H9 (cell line): ENCODE results near the gene MYRIP. TPM values are rescaled to one million over a fixed set of nuclear protein-coding genes. Genes with fewer than 3 reads are reported as not detected.
"Not testable (repeated sequence)": the region's sequence is repeated elsewhere in the genome, so short reads cannot be mapped to it uniquely, and the experiment has no call there.

Experiments
- DNase-seq: peaks from one replicate; pipeline ENCODE4 v3.0.0-alpha.2; 2017
- H2AFZ ChIP-seq: one replicate; pipeline ENCODE4 v1.6.1; 2013; ENCODE audit warnings: mild to moderate bottlenecking, low read length, control low read depth, moderate library complexity
- H2AK5ac ChIP-seq: 2 replicates; pipeline ENCODE4 v1.6.1; 2013; ENCODE audit warnings: low read length, control low read depth, mixed read lengths; ENCODE audit not compliant: insufficient read length
- H2BK120ac ChIP-seq: one replicate; pipeline ENCODE4 v1.6.1; 2013; ENCODE audit warnings: low read depth, mild to moderate bottlenecking, low read length, control low read depth, inconsistent platforms; ENCODE audit not compliant: poor library complexity, severe bottlenecking
- H2BK12ac ChIP-seq: 2 replicates; pipeline ENCODE4 v1.6.1; 2013; ENCODE audit warnings: low read length, control low read depth, mixed read lengths, low read depth; ENCODE audit not compliant: insufficient read length
- H2BK15ac ChIP-seq: 2 replicates; pipeline ENCODE4 v1.6.1; 2013; ENCODE audit warnings: low read depth, low read length, control low read depth
- H2BK20ac ChIP-seq: one replicate; pipeline ENCODE4 v1.6.1; 2013; ENCODE audit warnings: low read depth, mild to moderate bottlenecking, low read length, control low read depth, inconsistent platforms; ENCODE audit not compliant: poor library complexity, severe bottlenecking
- H2BK5ac ChIP-seq: 2 replicates; pipeline ENCODE4 v1.6.1; 2013; ENCODE audit warnings: low read length, control low read depth, mixed read lengths; ENCODE audit not compliant: insufficient read length
- H3K14ac ChIP-seq: 2 replicates; pipeline ENCODE4 v1.6.1; 2013; ENCODE audit warnings: low read length, control low read depth; ENCODE audit not compliant: insufficient read depth
- H3K18ac ChIP-seq: 2 replicates; pipeline ENCODE4 v1.6.1; 2013; ENCODE audit warnings: low read depth, mild to moderate bottlenecking, mixed read lengths, low read length, control low read depth; ENCODE audit not compliant: insufficient read length
- H3K23ac ChIP-seq: 2 replicates; pipeline ENCODE4 v1.6.1; 2013; ENCODE audit warnings: low read length, control low read depth, mixed read lengths, low read depth; ENCODE audit not compliant: insufficient read length
- H3K23me2 ChIP-seq: 2 replicates; pipeline ENCODE4 v1.6.1; 2013; ENCODE audit warnings: low read depth, mild to moderate bottlenecking, mixed read lengths, low read length, control low read depth; ENCODE audit not compliant: insufficient read length, poor library complexity, severe bottlenecking
- H3K27ac ChIP-seq: 2 replicates; pipeline ENCODE4 v1.5.1; 2013; ENCODE audit warnings: low read length, control low read depth, mixed read lengths, low read depth; ENCODE audit not compliant: insufficient read length
- H3K27me3 ChIP-seq: 2 replicates; pipeline ENCODE4 v1.6.1; 2013; ENCODE audit warnings: low read length, control low read depth, inconsistent platforms; ENCODE audit not compliant: insufficient read depth
- H3K4ac ChIP-seq: 2 replicates; pipeline ENCODE4 v1.6.1; 2013; ENCODE audit warnings: low read depth, mild to moderate bottlenecking, control low read depth, inconsistent platforms, low read length, moderate library complexity
- H3K4me1 ChIP-seq: 2 replicates; pipeline ENCODE4 v1.6.1; 2013; ENCODE audit warnings: low read length, control low read depth, inconsistent platforms; ENCODE audit not compliant: insufficient read depth
- H3K4me2 ChIP-seq: 2 replicates; pipeline ENCODE4 v1.6.1; 2013; ENCODE audit warnings: low read length, control low read depth, mixed read lengths; ENCODE audit not compliant: insufficient read length, insufficient read depth
- H3K56ac ChIP-seq: 2 replicates; pipeline ENCODE4 v1.6.1; 2013; ENCODE audit warnings: low read depth, mild to moderate bottlenecking, mixed read lengths, low read length, control low read depth; ENCODE audit not compliant: insufficient read length
- H3K79me1 ChIP-seq: 2 replicates; pipeline ENCODE4 v1.6.1; 2013; ENCODE audit warnings: low read depth, mild to moderate bottlenecking, moderate library complexity, low read length, control low read depth, inconsistent platforms; ENCODE audit not compliant: insufficient read depth, poor library complexity, severe bottlenecking
- H3K79me2 ChIP-seq: 2 replicates; pipeline ENCODE4 v1.6.1; 2013; ENCODE audit warnings: low read length, control low read depth, inconsistent platforms; ENCODE audit not compliant: insufficient read depth
- H3K9ac ChIP-seq: 2 replicates; pipeline ENCODE4 v1.6.1; 2013; ENCODE audit warnings: low read length, control low read depth, mixed read lengths; ENCODE audit not compliant: insufficient read length; ENCODE audit errors: extremely low read depth
- H3K9me3 ChIP-seq: one replicate; pipeline ENCODE4 v1.6.1; 2013; ENCODE audit warnings: low read depth, low read length, inconsistent platforms; ENCODE audit not compliant: control insufficient read depth
- H3T11ph ChIP-seq: one replicate; pipeline ENCODE4 v1.6.1; 2013; ENCODE audit warnings: mild to moderate bottlenecking, low read length, control low read depth, inconsistent platforms
- H4K20me1 ChIP-seq: one replicate; pipeline ENCODE4 v1.6.1; 2013; ENCODE audit not compliant: control insufficient read depth, insufficient read length, insufficient read depth
- H4K5ac ChIP-seq: 2 replicates; pipeline ENCODE4 v1.6.1; 2013; ENCODE audit warnings: low read depth, mild to moderate bottlenecking, mixed read lengths, low read length, control low read depth; ENCODE audit not compliant: insufficient read length
- H4K8ac ChIP-seq: replicated peaks from 2 replicates; pipeline ENCODE4 v1.6.1; 2013; ENCODE audit warnings: low read length, control low read depth, mixed read lengths, low read depth; ENCODE audit not compliant: insufficient read length
- H4K91ac ChIP-seq: 2 replicates; pipeline ENCODE4 v1.6.1; 2013; ENCODE audit warnings: low read depth, mild to moderate bottlenecking, moderate library complexity, mixed read lengths, low read length, control low read depth; ENCODE audit not compliant: insufficient read length
- H3K27ac Mint-ChIP-seq, 3 experiments: 2 replicates in 2 of 3; 3 replicates in 1 of 3; pipeline ENCODE4 v1.8.0; 2020 to 2021; ENCODE audit warnings: mixed read lengths in 3 of 3, mild to moderate bottlenecking in 1 of 3, moderate library complexity in 1 of 3
- H3K27me3 Mint-ChIP-seq: 2 replicates; pipeline ENCODE4 v1.8.0; 2021; ENCODE audit warnings: low read depth, mild to moderate bottlenecking, moderate library complexity, mixed read lengths
- H3K36me3 Mint-ChIP-seq, 3 experiments: 2 replicates in 2 of 3; 3 replicates in 1 of 3; pipeline ENCODE4 v1.8.0; 2020 to 2021; ENCODE audit warnings: low read depth in 3 of 3, mixed read lengths in 3 of 3; ENCODE audit not compliant: insufficient read depth in 1 of 3
- H3K4me1 Mint-ChIP-seq, 2 experiments: 2 replicates each; pipeline ENCODE4 v1.8.0; 2020; ENCODE audit warnings: mixed read lengths in 2 of 2
- H3K4me3 Mint-ChIP-seq, 2 experiments: 2 replicates in 1 of 2; 3 replicates in 1 of 2; pipeline ENCODE4 v1.8.0; 2020 to 2021; ENCODE audit warnings: mild to moderate bottlenecking in 2 of 2, mixed read lengths in 2 of 2, moderate library complexity in 1 of 2
- H3K9me3 Mint-ChIP-seq, 2 experiments: 2 replicates in 1 of 2; 3 replicates in 1 of 2; pipeline ENCODE4 v1.8.0; 2020; ENCODE audit warnings: mild to moderate bottlenecking in 2 of 2, mixed read lengths in 2 of 2, moderate library complexity in 1 of 2
- WGBS: extraction: QIAGEN DNeasy Blood & Tissue Kit; methylation state at CpG from one replicate; pipeline ENCODE4 v1.1.7; 2013; ENCODE audit warnings: missing lambda C conversion rate, low lambda C conversion rate, mixed read lengths; ENCODE audit not compliant: insufficient read length; ENCODE audit errors: extremely low coverage; 5-methylcytosine and 5-hydroxymethylcytosine counted together
- total RNA-seq: library from RNA; stranded (reverse); gene quantifications from 2 replicates; pipeline ENCODE4 v1.2.1, GENCODE V29; 2021
- TF ChIP-seq, protein P1 (sequence below): fragments of 200-600 bp; sonication (generic); conservative IDR thresholded peaks from 3 replicates; pipeline ENCODE4 v1.8.0; 2021; ENCODE audit warnings: antibody characterized with exemption, mild to moderate bottlenecking

The MYRIP gene
- total RNA-seq, 1 experiment from 2014 or later, result 1.8 TPM

DNA sequence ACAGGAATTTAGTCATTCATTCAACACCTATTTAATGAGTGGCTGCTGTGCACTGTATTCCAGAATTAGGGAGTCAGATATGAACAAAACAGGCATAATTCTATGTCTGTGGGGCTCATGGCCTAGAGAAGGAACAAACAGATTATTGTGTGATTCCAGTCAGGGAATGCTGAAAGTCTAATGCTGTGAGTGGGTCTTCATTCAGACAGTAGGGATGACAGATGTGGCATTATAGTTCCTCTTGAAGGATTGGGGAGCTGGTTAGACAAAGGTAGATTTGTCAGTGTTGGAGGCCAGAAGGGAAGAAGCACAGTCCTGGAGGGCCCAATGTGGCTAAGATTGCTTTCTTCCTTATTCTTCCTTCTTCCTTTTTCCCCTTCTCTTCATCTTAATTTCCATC is 273.7 kb downstream of the MYRIP start:
- H3K23me2 ChIP-seq, result no peaks in the 10 kb centered on the region
- H2BK12ac ChIP-seq, result no peak overlapping the region
- no peak overlapping the region for H3K56ac ChIP-seq
- H3K9ac ChIP-seq, result no peak overlapping the region
- H3K27me3 ChIP-seq, result no peaks in the 10 kb centered on the region
- H3K79me2 ChIP-seq, result no peaks in the 10 kb centered on the region
- no peaks in the 10 kb centered on the region for H3K4me1 ChIP-seq
- no peak for DNase-seq
- Mint-ChIP-seq H3K9me3 (peaks cover 0 to 7% of the 10 kb centered on the region in 2 experiments; a peak in 4 of 5 replicates), H3K27me3 (0 out of 2 replicates have a peak, but pooled peaks cover 1% of the 10 kb centered on the region), H3K36me3 (peaks cover 0 to 2% (median 0%) of the 10 kb centered on the region in 3 experiments; a peak in 2 of 7 replicates), H3K4me3 (no peak overlapping the region), H3K27ac (no peak overlapping the region), H3K4me1 (no peaks in the 10 kb centered on the region)
- H3K18ac ChIP-seq, result no peak overlapping the region
- no peak overlapping the region for H3T11ph ChIP-seq
- H3K4me2 ChIP-seq, result no peak overlapping the region
- no peak overlapping the region for H4K8ac ChIP-seq
- H3K14ac ChIP-seq, result no peak overlapping the region
- no peaks in the 10 kb centered on the region for H3K79me1 ChIP-seq
- no peak overlapping the region for H3K4ac ChIP-seq
- TF ChIP-seq, protein P1, sequence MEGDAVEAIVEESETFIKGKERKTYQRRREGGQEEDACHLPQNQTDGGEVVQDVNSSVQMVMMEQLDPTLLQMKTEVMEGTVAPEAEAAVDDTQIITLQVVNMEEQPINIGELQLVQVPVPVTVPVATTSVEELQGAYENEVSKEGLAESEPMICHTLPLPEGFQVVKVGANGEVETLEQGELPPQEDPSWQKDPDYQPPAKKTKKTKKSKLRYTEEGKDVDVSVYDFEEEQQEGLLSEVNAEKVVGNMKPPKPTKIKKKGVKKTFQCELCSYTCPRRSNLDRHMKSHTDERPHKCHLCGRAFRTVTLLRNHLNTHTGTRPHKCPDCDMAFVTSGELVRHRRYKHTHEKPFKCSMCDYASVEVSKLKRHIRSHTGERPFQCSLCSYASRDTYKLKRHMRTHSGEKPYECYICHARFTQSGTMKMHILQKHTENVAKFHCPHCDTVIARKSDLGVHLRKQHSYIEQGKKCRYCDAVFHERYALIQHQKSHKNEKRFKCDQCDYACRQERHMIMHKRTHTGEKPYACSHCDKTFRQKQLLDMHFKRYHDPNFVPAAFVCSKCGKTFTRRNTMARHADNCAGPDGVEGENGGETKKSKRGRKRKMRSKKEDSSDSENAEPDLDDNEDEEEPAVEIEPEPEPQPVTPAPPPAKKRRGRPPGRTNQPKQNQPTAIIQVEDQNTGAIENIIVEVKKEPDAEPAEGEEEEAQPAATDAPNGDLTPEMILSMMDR, result no peak
- H4K91ac ChIP-seq, result no peak overlapping the region
- H2BK5ac ChIP-seq, result no peak overlapping the region
- H3K27ac ChIP-seq, result no peak overlapping the region
- H2BK15ac ChIP-seq, result no peak overlapping the region
- H2BK120ac ChIP-seq, result no peak overlapping the region
- H3K23ac ChIP-seq, result no peak overlapping the region
- H2AK5ac ChIP-seq, result no peak overlapping the region
- H3K9me3 ChIP-seq, result no peaks in the 10 kb centered on the region
- no peak overlapping the region for H4K5ac ChIP-seq
- H2AFZ ChIP-seq, result no peak overlapping the region
- H4K20me1 ChIP-seq, result no peaks in the 10 kb centered on the region
- H2BK20ac ChIP-seq, result no peak overlapping the region

DNA sequence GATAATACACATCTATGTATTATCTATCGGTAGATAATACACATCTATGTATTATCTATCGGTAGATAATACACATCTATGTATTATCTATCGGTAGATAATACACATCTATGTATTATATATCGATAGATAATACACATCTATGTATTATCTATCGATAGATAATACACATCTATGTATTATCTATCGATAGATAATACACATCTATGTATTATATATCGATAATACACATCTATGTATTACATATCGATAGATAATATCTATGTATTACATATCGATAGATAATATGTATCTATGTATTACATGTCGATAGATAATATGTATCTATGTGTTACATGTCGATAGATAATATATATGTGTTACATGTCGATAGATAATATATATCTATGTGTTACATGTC is 275.0 kb downstream of the MYRIP start:
- H3K79me1 ChIP-seq, H2BK12ac ChIP-seq, H3K36me3 Mint-ChIP-seq, H3K9me3 Mint-ChIP-seq, H3K4me2 ChIP-seq, DNase-seq, H2AK5ac ChIP-seq, H3K27ac Mint-ChIP-seq, H2BK120ac ChIP-seq, H3K4ac ChIP-seq, H3K27me3 Mint-ChIP-seq, H3K9ac ChIP-seq, H2BK5ac ChIP-seq, H3K9me3 ChIP-seq, H4K5ac ChIP-seq, H3K27ac ChIP-seq, H4K20me1 ChIP-seq, H3K23ac ChIP-seq, H3K14ac ChIP-seq, H3K4me1 Mint-ChIP-seq, H3K23me2 ChIP-seq, H2AFZ ChIP-seq, H3K18ac ChIP-seq, H2BK20ac ChIP-seq, H3K27me3 ChIP-seq, H3K4me1 ChIP-seq, H3K4me3 Mint-ChIP-seq, H3K79me2 ChIP-seq, H3T11ph ChIP-seq, H3K56ac ChIP-seq, H2BK15ac ChIP-seq, H4K8ac ChIP-seq, H4K91ac ChIP-seq: not testable (repeated sequence)
- no CpG with 5 or more reads among the region's 12 CpGs for WGBS
